B cell (primary cell): ENCODE data around the gene LRRK2. TPM values are rescaled to one million over a fixed set of nuclear protein-coding genes. Genes with fewer than 3 reads are reported as not detected.

Experiments used
- ATAC-seq: fragments of 200-7000 bp; cut with Tn5 transposase; one replicate; pipeline ENCODE4 v1.10.0; 2021; ENCODE audit warnings: low read depth, mild to moderate bottlenecking, moderate number of reproducible peaks, moderate library complexity
- CTCF ChIA-PET: fragments of 350-600 bp; sonication (Branson Sonifier 250); formaldehyde crosslinking; loops from one replicate; lab custom pipeline; 2021; ENCODE audit warnings: antibody characterized with exemption, inconsistent platforms; lab: Charles Lee
- POLR2A ChIA-PET: fragments of 350-600 bp; sonication (Branson Sonifier 250); formaldehyde crosslinking; loops from one replicate; lab custom pipeline; 2021; ENCODE audit warnings: antibody characterized with exemption; lab: Charles Lee
- DNase-seq: peaks from one replicate; pipeline ENCODE4 v3.0.0; 2013
- H2AFZ ChIP-seq: 2 replicates; pipeline ENCODE4 v1.6.1; 2012; ENCODE audit warnings: mild to moderate bottlenecking, low read depth, low read length; ENCODE audit not compliant: insufficient read depth, poor library complexity, severe bottlenecking
- H3K27ac ChIP-seq, 2 donors: 1 replicate in 1 of 2; 2 replicates in 1 of 2; pipeline ENCODE4 v1.5.1; 2012 to 2013; ENCODE audit warnings: low read length in 2 of 2, mild to moderate bottlenecking in 2 of 2, moderate library complexity in 1 of 2
- H3K27me3 ChIP-seq, 4 experiments: fragments of 200-600 bp in 1 of 4; sonication (generic) in 1 of 4; replicated peaks in 1 of 4; 1 replicate in 2 of 4; 2 replicates in 2 of 4; pipeline versions ENCODE4 v1.6.1 to v1.7.0; 2013 to 2016; ENCODE audit warnings: low read length in 3 of 4, mild to moderate bottlenecking in 2 of 4, mixed read lengths in 1 of 4, moderate library complexity in 1 of 4; ENCODE audit not compliant: insufficient read depth in 4 of 4, control insufficient read depth in 3 of 4; ENCODE audit errors: control extremely low read depth in 1 of 4
- H3K36me3 ChIP-seq, 2 experiments: replicated peaks in 1 of 2; 1 replicate in 1 of 2; 2 replicates in 1 of 2; pipeline versions ENCODE4 v1.6.1 to v1.7.1; 2013; ENCODE audit warnings: low read length in 1 of 2; ENCODE audit not compliant: insufficient read depth in 2 of 2, control insufficient read depth in 1 of 2; ENCODE audit errors: control extremely low read depth in 1 of 2, extremely low read depth in 1 of 2
- H3K4me1 ChIP-seq, 2 donors: fragments of 200-600 bp in 1 of 2; sonication (generic) in 1 of 2; 1 replicate in 1 of 2; 2 replicates in 1 of 2; pipeline versions ENCODE4 v1.5.1 to v1.6.1; 2013 to 2017; ENCODE audit warnings: low read length in 2 of 2; ENCODE audit not compliant: control insufficient read depth in 2 of 2, insufficient read depth in 2 of 2
- H3K4me2 ChIP-seq: replicated peaks from 2 replicates; pipeline ENCODE3; 2012; ENCODE audit warnings: mild to moderate bottlenecking, low read depth, low read length; ENCODE audit not compliant: poor library complexity, severe bottlenecking
- H3K4me3 ChIP-seq, 5 experiments: fragments of 200-600 bp in 1 of 5; sonication (generic) in 1 of 5; 1 replicate in 3 of 5; 2 replicates in 2 of 5; pipeline versions ENCODE4 v1.5.1 to v1.7.0; 2011 to 2016; ENCODE audit warnings: low read length in 4 of 5, mild to moderate bottlenecking in 4 of 5, low read depth in 2 of 5, control low read depth in 1 of 5, moderate library complexity in 1 of 5; ENCODE audit not compliant: insufficient read depth in 1 of 5; ENCODE audit errors: control extremely low read depth in 1 of 5, extremely low read depth in 1 of 5
- H3K79me2 ChIP-seq: fragments of 200-600 bp; sonication (generic); one replicate; pipeline ENCODE4 v1.6.0; 2016; ENCODE audit warnings: low read length; ENCODE audit not compliant: control insufficient read depth, insufficient read depth
- H3K9ac ChIP-seq: fragments of 200-600 bp; sonication (generic); 2 replicates; pipeline ENCODE4 v1.6.1; 2017; ENCODE audit warnings: mild to moderate bottlenecking, low read length, moderate library complexity
- H3K9me3 ChIP-seq, 3 donors: one replicate each; pipeline versions ENCODE4 v1.6.1 to v1.7.1; 2013; ENCODE audit warnings: low read length in 2 of 3; ENCODE audit not compliant: control insufficient read depth in 2 of 3, insufficient read depth in 1 of 3; ENCODE audit errors: control extremely low read depth in 1 of 3
- H4K20me1 ChIP-seq: 2 replicates; pipeline ENCODE4 v1.6.0; 2012; ENCODE audit warnings: mild to moderate bottlenecking, low read length; ENCODE audit not compliant: insufficient read depth, control insufficient read depth, poor library complexity, severe bottlenecking
- H3K27ac Mint-ChIP-seq: one replicate; pipeline ENCODE4 v1.8.0; 2021; ENCODE audit warnings: mixed read lengths
- H3K27me3 Mint-ChIP-seq: one replicate; pipeline ENCODE4 v1.8.0; 2021; ENCODE audit warnings: mixed read lengths
- H3K4me1 Mint-ChIP-seq: one replicate; pipeline ENCODE4 v1.8.0; 2021; ENCODE audit warnings: mixed read lengths
- H3K4me3 Mint-ChIP-seq: one replicate; pipeline ENCODE4 v1.8.0; 2021; ENCODE audit warnings: mixed read lengths
- H3K9me3 Mint-ChIP-seq: one replicate; pipeline ENCODE4 v1.8.0; 2022; ENCODE audit warnings: mixed read lengths; ENCODE audit not compliant: insufficient read depth
- EZH2 ChIP-seq: IDR thresholded peaks from 2 replicates; pipeline ENCODE4 v1.6.1; 2012; ENCODE audit warnings: borderline replicate concordance, low read depth, mild to moderate bottlenecking, moderate library complexity, low read length; ENCODE audit not compliant: insufficient read depth, poor library complexity, severe bottlenecking
- WGBS: methylation state at CpG from one replicate; pipeline ENCODE4 v1.1.5; 2013; ENCODE audit warnings: missing lambda C conversion rate; ENCODE audit not compliant: insufficient coverage; 5-methylcytosine and 5-hydroxymethylcytosine counted together
- intact Hi-C: fragments of 100-400 bp; cut with micrococcal nuclease; formaldehyde crosslinking; loops from one replicate; pipeline ENCODE4 v1.10.0; 2022
- polyA plus RNA-seq: library from polyadenylated mRNA; depleted of rRNA; stranded (reverse); fragments of >200 nt; gene quantifications from 2 replicates; pipeline ENCODE4 v1.2.3, GENCODE V29; 2012
- total RNA-seq, 2 donors: library from RNA; stranded (reverse); fragments of 120-200 nt in 1 of 2; gene quantifications; 1 replicate in 1 of 2; 2 replicates in 1 of 2; pipeline versions ENCODE4 v1.2.3 to v1.2.4, GENCODE V29; 2013 to 2022
- TF ChIP-seq, protein P1 (sequence below): fragments of 200-600 bp; IDR thresholded peaks from one replicate; pipeline ENCODE4 v1.8.0; 2022; ENCODE audit warnings: antibody characterized with exemption, mild to moderate bottlenecking

LRRK2 gene
- total and polyA plus RNA-seq, 2 donors (not counting 1 experiment from before 2014, with no cell fraction given) = 14.1 to 60.2 TPM

- POLR2A ChIA-PET = no interaction called here
- peaks cover 34% of the 10 kb centered on the region for H3K4me1 Mint-ChIP-seq
- H3K4me1 ChIP-seq = peaks cover 33 to 35% of the 10 kb centered on the region in 2 donors
- CTCF ChIA-PET = interaction anchor here (1.3 to 3.1 kb wide), 5 partner anchors 11 to 62 kb away, joined by 3 to 23 read pairs (median 5); partner anchors contain the start of gene LRRK2
- ATAC-seq (no peak), DNase-seq (no peak)
- H3K27me3 Mint-ChIP-seq = no peaks in the 10 kb centered on the region
- WGBS = no CpG with 5 or more reads among the region's 2 CpGs
- H3K4me3 ChIP-seq = no peak overlapping the region
- H3K9ac ChIP-seq = no peak overlapping the region
- H3K27ac Mint-ChIP-seq = no peak overlapping the region
- H3K27me3 ChIP-seq = no peaks in the 10 kb centered on the region
- no peaks in the 10 kb centered on the region for H3K36me3 ChIP-seq
- no peak overlapping the region for H3K27ac ChIP-seq
- H3K9me3 Mint-ChIP-seq = peaks cover 2% of the 10 kb centered on the region
- TF ChIP-seq EZH2 = no peak
- TF ChIP-seq, protein P1, sequence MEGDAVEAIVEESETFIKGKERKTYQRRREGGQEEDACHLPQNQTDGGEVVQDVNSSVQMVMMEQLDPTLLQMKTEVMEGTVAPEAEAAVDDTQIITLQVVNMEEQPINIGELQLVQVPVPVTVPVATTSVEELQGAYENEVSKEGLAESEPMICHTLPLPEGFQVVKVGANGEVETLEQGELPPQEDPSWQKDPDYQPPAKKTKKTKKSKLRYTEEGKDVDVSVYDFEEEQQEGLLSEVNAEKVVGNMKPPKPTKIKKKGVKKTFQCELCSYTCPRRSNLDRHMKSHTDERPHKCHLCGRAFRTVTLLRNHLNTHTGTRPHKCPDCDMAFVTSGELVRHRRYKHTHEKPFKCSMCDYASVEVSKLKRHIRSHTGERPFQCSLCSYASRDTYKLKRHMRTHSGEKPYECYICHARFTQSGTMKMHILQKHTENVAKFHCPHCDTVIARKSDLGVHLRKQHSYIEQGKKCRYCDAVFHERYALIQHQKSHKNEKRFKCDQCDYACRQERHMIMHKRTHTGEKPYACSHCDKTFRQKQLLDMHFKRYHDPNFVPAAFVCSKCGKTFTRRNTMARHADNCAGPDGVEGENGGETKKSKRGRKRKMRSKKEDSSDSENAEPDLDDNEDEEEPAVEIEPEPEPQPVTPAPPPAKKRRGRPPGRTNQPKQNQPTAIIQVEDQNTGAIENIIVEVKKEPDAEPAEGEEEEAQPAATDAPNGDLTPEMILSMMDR = no peak
- no peak overlapping the region for H3K4me2 ChIP-seq
- no peaks in the 10 kb centered on the region for H3K79me2 ChIP-seq
- H3K4me3 Mint-ChIP-seq = no peak overlapping the region
- intact Hi-C loops = no loop called here
- H3K9me3 ChIP-seq = peaks cover 3 to 10% (median 9%) of the 10 kb centered on the region in 3 donors
- no peaks in the 10 kb centered on the region for H4K20me1 ChIP-seq
- H2AFZ ChIP-seq = no peak overlapping the region
These were observed 17.2 kb upstream of the LRRK2 start for GRCh38 chr12:40207551-40207950.

DNA sequence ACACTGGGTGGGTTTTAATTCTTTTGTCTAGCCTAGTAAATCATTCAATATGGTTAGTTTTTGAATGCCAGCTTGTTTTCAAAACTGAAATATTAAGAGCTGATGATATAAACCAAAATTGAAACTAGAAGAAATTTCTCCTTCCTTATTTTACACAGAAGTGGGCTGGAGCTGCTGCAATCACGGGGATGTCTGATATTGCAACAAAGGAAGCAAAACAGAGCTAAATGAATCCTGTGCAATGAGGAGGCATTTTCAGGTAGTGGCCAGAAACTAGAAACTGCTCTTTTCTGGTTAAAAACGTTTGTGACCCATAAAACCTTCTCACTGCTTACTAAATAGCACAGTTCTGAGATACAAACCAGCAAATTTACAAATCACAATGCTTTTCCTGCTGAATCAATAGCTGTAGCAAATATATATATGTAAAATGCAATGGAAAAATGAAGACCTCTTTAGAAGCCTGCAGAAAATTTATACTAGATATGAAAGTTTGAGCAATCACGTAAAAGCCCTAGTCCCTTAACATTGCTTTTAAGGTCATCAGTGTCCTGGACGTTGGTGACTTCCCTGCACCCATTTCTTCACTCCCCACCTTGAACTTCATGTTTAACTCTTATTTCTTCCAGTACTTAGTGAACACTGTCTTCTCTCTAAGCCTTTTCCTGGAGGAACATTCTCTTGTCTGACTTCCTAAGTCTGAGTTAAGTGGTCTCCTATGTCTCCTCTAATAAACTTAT lies 15.9 kb upstream of the LRRK2 start:
- peaks cover 5% of the 10 kb centered on the region for H3K9me3 Mint-ChIP-seq
- Histone ChIP-seq H3K79me2 (no peaks in the 10 kb centered on the region), H3K4me1 (peaks cover 27 to 29% of the 10 kb centered on the region in 2 donors), H4K20me1 (no peaks in the 10 kb centered on the region), H2AFZ (peak overlapping the region; percentile 65), H3K27me3 (no peaks in the 10 kb centered on the region), H3K36me3 (no peaks in the 10 kb centered on the region), H3K4me3 (peak overlapping the region in 3 of 5 experiments; percentile 5 to 48 (median 36)), H3K4me2 (peak overlapping the region; percentile 68), H3K9ac (peak overlapping the region; percentile 28), H3K9me3 (peaks cover 4 to 14% (median 6%) of the 10 kb centered on the region in 3 donors), H3K27ac (peak overlapping the region; percentile 64 to 84)
- ChIA-PET CTCF (interaction anchor here (1.0 to 3.1 kb wide), 11 partner anchors 10 to 105 kb away, joined by 3 to 23 read pairs (median 4); partner anchors contain the start of gene LRRK2), POLR2A (interaction anchor here (2.9 kb wide), 1 partner anchor 15 kb away, joined by 12 read pairs; the partner anchor contains the start of gene LRRK2)
- 45% methylated on average over 1 of the region's 4 CpGs for WGBS
- no peaks in the 10 kb centered on the region for H3K27me3 Mint-ChIP-seq
- DNase-seq (peak; percentile 72), ATAC-seq (peak; percentile 88)
- H3K4me3 Mint-ChIP-seq = peak overlapping the region; percentile 65
- intact Hi-C loops = loop anchor here (1.0 to 2.0 kb wide), 2 partner anchors 14 to 16 kb away; no protein-coding TSS in a partner anchor
- TF ChIP-seq EZH2 = no peak
- TF ChIP-seq, protein P1 = no peak
- peaks cover 26% of the 10 kb centered on the region for H3K4me1 Mint-ChIP-seq
- peak overlapping the region; percentile 88 for H3K27ac Mint-ChIP-seq
